HG03439 (cell line): ENCODE measurements around the gene VSNL1.

ENCODE experiments used
- ATAC-seq: cut with Tn5 transposase; IDR thresholded peaks from one replicate; pipeline ENCODE4 v1.9.1; 2021; ENCODE audit warnings: mild to moderate bottlenecking, moderate library complexity; ENCODE audit not compliant: unreplicated experiment

VSNL1 gene

DNA sequence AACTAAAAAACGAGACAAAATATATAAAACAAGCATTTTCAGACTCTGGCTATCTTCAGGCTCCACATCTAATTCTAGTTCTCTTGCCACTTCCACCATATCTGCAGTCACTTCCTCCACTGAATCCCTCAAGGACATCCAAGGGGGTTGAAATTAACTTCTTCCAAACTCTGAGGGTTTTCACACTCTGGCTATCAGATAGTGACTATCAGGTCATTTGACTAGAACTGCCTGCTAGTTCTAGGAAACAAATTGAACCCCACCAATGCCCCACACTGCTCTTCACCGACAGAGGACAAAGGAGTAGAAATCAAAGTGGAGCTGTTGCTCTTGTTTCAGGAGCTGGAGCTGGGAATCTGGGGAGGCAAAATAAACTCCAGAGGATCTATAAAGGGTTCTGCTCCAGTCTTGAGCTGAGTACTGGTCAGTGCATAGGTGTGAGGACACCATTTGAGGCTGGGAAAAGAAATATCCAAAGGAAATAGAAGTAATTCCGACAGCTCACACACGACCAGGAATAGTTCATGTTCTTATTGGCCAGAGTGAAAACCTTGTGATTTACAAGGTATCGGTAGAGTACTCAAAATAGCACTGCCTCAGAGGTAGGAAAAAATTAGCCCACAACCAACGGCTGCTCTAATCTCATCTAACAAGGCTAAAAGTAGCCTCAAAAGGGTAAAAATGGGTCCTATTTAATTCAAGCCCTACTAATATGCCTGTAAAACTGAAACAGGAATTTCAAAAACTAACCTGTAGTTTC lies 141.8 kb downstream of the VSNL1 start:
- ATAC-seq, result no peak

DNA sequence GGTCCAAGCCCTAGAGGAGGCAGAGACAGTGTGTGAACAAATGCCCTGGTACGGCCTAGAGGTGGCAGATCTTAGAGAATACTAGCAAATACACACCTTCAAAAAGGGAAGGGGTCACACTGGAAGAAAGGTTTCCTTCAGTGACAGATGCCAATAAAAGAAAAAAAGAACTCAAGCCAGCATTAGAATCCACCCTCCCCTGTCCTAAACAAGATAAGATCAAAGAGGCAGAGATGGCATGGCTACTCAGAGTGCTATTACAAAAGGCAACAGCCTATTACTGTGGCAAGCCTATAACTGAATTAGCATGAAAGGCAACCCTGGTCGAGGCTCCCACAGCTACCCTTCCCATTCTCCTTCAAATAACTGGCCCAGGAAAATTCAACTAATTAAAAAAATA lies 143.5 kb downstream of the VSNL1 start:
- ATAC-seq, result no peak

GRCh38 chr2:17688600-17688999 lies 148.1 kb downstream of the VSNL1 start:
- ATAC-seq, result no peak

GRCh38 chr2:17689010-17689409 lies 148.5 kb downstream of the VSNL1 start:
- no peak for ATAC-seq

DNA sequence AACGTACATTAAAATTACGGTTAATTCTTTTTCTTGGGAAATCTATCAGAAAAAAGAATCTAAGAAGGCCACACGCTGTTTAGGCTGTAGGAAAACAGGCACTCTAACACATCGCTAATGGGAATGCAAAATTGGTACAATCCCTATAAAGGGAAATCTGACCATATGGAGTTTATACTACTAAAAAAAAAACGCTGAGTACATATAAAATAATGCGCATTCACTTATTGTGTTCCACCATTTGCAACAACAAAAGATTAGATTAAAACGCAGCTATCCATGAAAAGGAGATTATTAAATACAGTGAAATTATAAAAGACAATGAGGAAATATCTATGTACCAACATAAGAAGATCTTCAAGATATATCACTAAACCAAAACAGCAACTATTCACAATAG lies 150.3 kb downstream of the VSNL1 start:
- ATAC-seq, result no peak
